GM19328 (cell line): ENCODE data around the gene FIBCD1.
A peak's percentile ranks its signal among the peaks of the same experiment; 100 is the strongest.
"Not testable (repeated sequence)": the region's sequence is repeated elsewhere in the genome, so short reads cannot be mapped to it uniquely, and the experiment has no call there.

Experiments used
- ATAC-seq: cut with Tn5 transposase; IDR thresholded peaks from one replicate; pipeline ENCODE4 v1.9.1; 2021; ENCODE audit warnings: mild to moderate bottlenecking, moderate library complexity; ENCODE audit not compliant: unreplicated experiment

FIBCD1 gene

DNA sequence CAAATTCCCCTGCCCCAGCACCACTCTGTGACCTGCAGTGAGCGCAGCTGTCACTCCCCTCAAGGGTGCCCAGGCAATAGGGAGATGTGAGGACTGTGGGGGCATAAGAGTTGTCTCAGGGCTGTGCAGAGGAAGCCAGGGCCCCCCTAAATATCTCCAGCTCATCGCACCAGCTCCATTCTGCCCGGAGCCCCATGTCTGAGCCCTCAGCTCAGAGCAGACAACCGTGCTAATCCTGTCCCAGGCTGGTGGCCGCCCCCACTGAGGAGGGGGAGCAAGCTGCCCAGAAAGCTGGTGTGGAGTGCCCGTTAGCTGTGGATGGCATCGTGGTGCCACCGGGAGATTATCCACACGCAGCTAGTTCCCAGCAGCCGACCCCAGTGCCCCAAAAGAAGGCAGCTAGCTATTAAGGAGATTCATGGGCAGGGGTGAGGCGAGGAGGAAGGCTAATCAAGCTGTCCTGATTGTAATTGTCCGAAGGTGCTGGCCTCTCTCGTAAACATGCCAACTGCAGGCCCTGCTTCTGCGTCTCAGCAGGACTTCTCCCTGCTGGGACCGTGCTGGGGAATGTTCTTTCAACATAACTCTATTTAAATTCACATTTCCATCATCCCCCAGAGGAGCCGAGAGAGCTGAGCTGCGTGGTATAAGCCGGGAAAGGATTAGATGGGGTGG is 17.0 kb upstream of the FIBCD1 start:
- ATAC-seq, result no peak

GRCh38 chr9:130954925-130955324 is 15.9 kb upstream of the FIBCD1 start:
- not testable (repeated sequence) for ATAC-seq

- no peak for ATAC-seq
Measured at GRCh38 chr9:130954317-130954716, 15.3 kb upstream of the FIBCD1 start.

GRCh38 chr9:130952065-130952762 is 13.2 kb upstream of the FIBCD1 start:
- ATAC-seq, result no peak

GRCh38 chr9:130950039-130950311 is 10.9 kb upstream of the FIBCD1 start:
- ATAC-seq, result no peak

DNA sequence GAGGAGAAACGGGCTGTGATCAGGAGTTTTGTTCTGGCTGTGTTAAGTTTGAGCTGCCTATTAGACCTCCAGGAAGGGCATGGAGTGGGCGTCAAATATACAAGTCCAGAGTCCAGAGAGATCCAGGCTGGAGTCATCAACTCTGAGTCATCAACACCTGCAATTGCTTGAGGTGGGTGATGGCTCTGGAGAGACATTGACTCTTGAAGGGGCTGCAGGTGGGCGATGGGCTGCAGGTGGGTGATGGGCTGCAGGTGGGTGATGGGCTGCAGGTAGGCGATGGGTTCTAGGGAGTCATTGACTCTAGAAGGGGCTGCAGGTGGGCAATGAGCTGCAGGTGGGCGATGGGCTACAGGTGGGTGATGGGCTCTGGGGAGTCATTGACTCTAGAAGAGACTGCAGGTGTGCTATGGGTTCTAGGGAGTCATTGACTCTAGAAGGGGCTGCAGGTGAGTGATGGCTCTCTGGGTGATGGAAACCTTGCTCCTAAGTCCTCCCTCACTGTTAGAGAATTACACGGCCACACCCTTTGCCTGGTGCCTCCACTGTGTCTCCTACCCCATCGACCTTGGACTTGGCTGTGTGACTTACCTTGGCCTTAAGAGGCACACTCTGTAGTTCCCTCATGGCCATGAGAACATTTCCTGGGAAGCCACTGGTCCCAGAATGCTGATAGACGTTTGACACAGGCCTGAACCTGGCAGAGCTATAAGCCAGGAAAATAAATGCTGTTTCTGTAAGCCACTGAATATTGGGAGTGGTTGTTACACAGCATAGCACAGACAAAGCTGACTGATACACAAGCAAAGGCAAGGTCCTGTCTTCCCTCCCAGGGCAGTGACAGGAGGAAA is 10.4 kb upstream of the FIBCD1 start:
- ATAC-seq, result no peak

DNA sequence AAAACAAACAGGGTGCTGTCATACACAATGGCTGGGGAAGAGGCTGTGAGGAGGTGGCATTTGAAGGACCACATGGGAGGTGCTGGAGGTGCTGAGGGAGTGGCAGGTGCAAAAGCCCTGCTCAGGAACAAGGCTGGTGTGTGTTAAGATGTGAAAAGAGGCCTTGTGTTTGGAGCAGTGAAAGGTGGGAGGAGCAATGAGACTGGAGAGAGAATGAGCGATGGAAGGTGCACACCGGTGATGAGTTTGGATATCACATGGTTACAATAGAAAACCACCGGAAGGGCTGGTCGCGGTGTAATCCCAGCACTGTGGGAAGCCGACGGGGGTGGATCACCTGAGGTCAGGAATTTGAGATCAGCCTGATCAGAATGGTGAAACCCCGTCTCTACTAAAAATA is 9.2 kb upstream of the FIBCD1 start:
- no peak for ATAC-seq

DNA sequence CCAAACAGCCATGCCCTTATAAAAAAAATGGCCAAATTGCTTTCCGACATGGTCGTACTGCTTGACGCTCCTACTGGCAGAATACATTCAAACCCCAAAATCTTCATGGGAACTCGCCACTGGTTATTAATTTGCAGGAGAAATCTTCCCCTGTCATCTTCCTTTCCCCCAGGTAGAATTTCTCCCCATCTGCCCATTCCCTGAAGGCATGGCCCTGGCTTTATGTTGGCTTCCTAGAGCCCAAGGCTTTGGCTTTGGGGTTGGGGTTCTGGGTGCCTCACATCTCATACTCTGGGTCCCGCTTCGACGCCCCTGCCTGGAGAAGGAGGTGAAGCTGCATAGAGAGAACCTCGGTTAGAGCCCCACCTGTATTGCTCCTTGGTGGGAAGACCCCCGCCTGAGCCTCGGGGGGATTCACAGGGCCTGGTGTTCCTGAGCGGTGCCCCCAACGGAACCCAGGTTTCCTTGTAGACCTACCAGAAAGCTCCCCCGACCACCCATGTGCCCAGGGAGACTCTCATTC is 8.6 kb upstream of the FIBCD1 start:
- no peak for ATAC-seq

- ATAC-seq, result no peak
Measured at GRCh38 chr9:130946766-130947617, 7.9 kb upstream of the FIBCD1 start.

GRCh38 chr9:130945173-130945572 is 6.1 kb upstream of the FIBCD1 start:
- ATAC-seq, result no peak

DNA sequence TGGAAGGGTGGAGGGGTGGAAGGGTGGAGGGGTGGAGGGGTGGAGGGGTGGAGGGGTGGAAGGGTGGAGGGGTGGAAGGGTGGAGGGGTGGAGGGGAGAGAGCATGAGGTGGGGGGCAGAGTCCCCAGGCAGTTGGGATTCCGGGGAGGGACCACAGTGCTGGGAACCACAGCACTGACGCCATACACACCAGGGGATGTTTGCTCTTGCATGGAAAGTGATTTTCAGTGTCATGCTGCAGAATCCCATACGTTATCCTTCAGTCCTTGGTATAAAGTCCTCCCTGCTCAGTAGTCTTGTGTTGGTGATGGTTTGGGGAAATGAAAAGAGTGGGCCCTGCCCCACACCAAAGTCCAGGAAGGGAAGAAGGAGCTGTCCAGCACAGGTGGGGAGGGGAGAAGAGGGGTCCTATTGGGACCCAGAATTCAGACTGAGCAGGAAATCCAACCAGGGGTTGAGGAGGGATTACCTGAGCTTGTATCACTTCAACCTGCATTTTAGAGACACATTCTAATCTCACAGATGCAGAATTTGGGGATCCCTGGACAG is 5.5 kb upstream of the FIBCD1 start:
- no peak for ATAC-seq

- no peak for ATAC-seq
Measured at GRCh38 chr9:130943777-130944176, 4.7 kb upstream of the FIBCD1 start.

DNA sequence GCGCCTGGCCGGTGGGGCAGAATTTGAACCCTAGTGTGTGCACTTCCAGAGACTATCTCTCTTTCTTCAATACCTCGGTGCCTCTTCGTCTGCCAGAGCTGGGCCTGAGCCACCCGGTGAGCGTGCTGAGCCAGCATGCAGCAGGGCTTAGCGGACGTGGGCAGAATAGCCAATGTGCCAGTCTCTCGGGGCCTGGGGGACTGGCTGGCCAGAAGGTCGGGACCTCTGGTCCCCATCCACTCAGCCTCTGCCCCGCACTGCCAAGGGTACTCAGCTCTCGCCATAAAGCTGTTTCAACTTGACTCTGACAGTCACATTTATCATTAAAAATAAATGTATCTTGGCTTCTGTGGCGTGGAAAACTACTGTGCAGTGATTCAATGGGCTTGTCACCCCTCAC is 4.2 kb upstream of the FIBCD1 start:
- ATAC-seq, result no peak

DNA sequence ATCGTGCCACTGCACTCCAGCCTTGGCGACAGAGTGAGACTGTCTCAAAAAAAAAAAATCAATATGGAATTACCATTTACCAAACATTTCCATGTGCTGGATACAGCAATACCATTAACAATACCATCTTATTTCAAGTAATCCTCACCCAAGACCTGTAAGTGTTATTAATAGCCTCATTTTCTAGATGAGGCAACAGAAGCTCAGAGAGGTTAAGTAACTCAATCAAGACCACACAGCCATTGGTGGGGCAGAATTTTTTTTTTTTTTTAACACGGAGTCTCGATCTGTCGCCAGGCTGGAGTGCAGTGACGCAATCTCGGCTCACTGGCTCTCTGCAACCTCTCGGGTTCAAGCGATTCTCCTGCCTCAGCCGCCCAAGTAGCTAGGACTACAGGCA is 3.6 kb upstream of the FIBCD1 start:
- ATAC-seq, result no peak

DNA sequence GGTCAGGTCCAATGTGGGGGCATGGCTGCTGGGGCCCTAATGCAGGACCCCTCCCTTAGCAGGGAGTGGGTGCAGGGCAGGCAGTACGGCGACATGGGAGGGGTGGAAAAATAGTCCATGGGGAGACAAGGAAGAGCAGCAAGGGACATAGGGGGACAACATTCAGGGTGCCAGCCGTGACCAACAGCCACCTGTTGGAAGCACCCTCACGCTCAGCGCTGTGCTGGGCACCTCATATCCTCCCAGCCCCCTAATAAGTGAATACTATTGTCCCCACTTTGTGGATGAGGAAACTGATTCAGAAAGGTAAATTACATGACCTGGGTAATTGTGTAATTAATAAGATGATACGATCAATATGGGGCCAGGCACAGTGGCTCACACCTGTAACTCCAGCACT is 3.0 kb upstream of the FIBCD1 start:
- no peak for ATAC-seq

- ATAC-seq, result peak; percentile 58
Measured at GRCh38 chr9:130940693-130941576, 1.9 kb upstream of the FIBCD1 start.

DNA sequence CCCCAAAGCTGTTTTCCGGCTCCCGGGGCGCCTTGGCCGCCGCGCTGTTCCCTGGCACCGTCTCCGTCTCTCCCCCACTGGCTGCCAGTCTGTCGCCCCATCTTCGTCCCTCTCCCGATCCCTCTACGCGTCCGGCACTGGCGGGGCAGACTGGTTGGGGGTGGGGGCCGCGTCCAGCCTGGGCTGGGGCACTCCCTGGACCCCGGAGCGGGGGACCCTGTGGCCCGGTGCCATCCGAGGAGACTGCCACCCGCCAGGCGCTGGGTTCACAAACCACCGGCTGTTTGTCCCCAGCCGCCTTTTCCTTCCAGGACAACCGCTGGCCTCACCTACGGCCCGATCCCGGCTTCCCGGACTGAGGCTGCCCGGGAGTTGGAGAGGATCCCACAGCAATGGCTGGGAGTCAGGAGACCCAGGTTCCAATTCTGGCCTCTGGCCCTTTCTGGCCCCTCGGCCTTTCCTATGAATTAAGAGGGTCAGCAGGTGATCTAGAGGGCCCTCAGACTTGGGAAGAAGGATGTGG is 1.0 kb upstream of the FIBCD1 start:
- ATAC-seq, result no peak

- no peak for ATAC-seq
Measured at GRCh38 chr9:130939405-130940026, 469 bp upstream of the FIBCD1 start.

- ATAC-seq, result no peak
Measured at GRCh38 chr9:130938184-130938651, 829 bp downstream of the FIBCD1 start.
